COLO668 (cell line): ENCODE results near the gene ZNF423.

Experiments used
- DNase-seq: peaks from one replicate; lab custom pipeline; 2025; ENCODE audit not compliant: unreplicated experiment; lab: John Stamatoyannopoulos, UW

ZNF423 gene

DNA sequence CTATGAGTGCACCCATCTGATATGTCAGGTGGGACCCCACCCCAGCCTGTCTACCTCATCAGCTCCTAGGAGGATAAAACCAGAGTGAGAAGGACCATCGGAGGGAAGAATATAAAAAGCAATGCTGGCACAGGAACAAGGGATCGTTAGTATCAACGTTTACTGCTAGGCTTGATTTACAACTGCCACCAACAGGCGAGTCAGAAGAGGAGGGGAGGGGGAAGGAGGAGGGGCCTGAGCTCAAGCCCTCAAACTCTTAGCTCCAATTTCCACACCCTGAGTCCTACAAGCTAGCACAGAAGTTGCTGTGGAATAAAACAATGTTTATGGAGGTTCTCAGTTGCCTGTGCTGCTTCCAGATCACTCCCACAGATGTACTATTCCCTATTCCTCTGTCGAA is 247.8 kb downstream of the ZNF423 start:
- DNase-seq: no peak

DNA sequence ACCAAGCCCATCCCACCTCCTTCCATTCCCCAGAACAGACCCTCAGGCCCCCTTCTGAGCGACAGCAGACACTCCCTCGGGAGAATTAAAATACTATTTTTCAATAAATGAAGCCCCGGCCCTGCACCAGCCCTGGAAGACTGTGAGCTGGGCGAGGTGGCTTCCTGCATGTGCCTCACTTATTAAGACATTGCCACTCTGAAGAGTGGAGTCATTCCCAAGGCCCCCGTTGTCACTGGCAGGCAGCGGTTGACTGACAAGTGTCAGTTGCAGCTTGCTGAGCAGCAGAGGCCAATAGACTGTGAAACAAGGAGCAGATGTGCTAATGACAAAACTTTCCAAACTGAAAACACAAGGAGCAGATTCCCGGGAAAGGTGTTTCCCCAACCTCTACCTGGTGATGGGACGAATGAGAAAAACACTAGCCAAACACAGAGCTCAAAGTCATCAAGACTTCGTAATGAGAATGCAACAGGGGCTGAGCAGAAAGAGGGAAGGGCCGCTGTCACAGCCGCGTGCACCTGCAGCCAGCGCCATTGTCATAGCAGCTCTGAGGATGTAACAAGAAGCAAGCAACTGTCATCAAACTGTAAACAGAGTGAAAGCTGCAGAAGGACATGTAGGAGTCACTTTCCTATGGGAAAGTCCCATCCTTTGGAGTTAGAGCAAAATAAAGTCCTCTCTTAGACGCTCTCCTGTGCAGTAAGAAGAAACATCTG is 250.2 kb downstream of the ZNF423 start:
- DNase-seq: no peak

DNA sequence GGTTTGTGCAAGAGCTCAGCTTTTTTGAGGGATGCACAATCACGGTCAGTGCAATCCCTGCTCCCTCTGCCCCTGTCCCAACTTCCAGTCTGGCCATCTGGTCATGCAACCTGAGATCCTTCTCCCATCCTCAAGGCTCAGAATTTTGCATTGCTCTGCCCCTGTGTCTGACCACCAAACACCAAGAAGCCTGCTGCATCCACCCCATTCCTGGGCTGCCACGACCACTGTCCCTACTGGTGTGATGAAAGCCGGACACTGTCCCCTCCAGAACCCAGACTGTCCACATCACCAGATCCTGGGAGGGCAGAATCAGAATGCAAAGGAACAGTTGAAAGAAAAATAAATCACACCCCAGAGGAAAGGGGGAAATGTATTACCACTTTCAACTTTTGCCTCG is 251.3 kb downstream of the ZNF423 start:
- no peak for DNase-seq

DNA sequence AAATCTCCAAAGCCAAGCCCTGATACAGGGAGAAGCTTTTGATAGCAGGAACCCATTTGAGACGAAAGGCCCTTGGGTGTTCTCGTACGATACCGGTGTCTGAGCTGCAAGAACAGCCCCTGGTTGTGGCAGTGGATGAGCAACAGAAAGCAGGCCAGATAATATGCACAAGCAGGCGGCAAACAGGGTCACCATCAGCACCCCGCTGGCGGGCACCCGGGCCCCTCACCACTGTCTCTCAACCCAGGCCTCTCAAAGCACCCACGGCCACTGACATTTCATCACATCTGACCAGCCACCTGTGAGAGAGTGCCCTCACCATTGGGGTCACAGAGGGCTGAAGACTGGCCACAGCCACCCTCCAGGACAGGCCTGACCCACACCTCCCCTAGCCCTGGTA is 252.0 kb downstream of the ZNF423 start:
- DNase-seq: no peak

DNA sequence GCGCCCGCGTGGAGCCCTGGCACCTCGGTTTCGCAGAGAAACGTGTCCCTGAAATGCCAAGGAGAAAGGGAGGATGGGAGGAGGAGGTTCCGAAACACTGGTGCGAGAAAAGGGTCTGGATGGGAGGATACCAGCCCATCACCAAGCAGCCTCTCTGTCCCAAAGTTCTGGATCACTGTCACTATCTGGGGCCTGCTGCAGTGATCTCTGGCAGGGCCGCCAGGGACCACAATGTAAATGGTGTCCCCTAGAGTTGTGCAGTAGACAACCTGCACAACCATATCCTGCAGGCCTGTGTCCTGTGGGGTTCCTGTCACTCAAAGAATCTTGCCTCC is 253.0 kb downstream of the ZNF423 start:
- no peak for DNase-seq

DNA sequence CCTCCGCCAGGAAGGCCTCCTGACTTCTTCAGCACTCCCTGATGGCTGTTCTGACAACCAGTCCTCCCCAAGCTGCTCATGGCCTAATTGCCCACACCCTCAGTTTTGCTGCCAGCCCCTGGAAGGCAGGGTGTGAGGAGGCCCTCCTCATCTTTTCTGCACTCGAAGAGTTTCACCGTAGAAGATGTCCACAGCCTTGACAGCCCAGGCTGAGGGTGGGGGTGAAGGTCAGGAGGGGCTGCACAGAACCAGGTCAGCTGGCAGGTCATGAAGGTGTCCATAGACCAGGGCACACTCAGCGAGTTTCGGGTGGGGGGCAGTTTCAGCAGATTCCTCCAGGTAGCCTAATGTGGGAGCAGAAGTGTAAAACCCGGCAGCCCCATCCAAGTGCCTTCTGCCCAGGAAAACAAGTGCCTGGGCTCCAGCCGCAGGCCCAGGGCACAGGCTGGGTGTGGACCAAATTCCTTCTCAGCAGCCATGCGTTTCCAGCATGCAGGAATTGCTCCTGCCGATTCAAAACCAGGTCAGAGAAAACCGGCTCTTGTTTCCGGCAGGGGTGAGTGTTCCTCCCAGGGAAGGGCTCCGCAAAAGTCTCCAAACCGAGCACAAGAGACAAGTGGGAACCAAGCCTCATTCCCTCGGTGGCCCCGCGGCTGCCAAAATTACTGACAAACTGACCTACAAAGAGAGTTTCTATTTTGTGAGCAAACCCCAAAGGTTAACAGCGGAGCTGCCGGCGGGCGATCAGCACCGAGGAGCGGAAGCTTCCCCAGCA is 253.5 kb downstream of the ZNF423 start:
- DNase-seq: no peak

DNA sequence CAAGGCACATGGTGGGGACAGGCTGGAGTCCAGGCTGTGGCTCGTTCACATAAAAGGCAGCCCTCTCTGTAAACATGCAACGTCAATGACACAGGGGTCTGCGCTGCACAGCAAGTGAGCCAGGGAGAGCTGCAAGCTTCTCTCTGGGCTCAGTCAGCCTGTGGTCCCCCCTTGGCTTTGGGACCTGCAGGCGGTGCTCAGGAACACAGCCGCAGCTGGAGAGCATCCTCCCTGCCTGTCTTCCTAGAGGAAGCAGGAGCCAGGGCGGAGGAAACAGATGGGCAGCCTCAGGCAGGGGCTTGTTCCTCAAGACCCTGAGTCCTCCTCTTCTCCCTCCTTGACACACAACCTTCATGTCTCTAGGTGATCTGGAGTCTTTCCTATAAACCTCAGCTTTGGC is 254.3 kb downstream of the ZNF423 start:
- DNase-seq: no peak

DNA sequence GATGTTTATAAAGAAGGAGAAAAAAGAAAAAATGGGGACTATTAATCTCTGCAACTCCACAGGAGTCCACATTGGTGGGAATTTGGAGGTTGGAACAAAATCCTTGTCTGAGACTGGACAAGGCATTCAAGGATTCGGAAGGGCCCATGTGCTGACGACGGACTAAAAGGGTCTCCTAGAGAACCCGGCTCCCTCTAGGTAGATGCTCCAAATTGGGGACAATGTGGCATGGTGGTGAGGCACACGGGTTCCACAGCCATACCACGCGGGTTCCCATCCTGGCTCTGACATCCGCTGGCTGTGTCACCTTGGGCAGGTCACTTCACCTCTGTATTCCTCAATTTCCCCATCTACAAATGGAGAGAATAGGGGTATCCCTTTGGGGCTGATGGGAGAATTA is 254.9 kb downstream of the ZNF423 start:
- no peak for DNase-seq

DNA sequence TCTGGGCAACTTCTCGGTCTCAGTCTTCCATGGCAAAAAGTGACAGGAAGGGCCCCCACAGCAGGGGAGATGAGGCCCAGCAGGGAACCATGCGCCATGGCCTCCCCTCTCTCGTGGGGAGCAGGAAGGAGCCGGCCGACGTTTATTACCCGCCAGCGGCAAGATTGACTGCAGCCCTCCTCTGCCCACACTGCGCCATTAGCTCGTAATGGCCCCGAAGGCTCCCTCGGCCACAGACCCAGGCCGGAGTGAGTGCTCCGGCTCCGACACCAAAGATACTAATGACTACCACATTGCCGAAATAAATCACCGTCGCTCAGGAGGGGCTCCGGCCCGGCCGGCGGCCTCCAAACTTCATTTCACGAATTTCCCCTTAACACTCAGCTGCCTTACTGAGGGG is 255.4 kb downstream of the ZNF423 start:
- DNase-seq: no peak

DNA sequence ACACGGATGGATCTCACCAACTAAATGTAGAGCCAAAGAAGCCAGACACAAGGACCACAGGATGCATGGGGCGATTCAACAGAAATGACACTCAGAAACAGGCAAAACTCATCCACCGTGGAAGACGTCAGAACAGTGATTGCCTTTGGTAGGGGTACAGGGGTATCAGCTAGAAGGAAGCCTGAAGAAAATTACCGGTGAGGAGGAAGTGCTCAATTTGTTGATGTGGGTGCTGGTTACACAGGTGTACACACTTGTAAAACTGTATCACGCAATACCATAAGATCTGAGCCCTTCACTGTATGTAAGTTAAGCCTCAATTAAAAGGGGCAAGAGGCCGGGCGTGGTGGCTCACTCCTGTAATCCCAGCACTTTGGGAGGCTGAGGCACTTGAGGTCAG is 256.2 kb downstream of the ZNF423 start:
- DNase-seq: no peak

DNA sequence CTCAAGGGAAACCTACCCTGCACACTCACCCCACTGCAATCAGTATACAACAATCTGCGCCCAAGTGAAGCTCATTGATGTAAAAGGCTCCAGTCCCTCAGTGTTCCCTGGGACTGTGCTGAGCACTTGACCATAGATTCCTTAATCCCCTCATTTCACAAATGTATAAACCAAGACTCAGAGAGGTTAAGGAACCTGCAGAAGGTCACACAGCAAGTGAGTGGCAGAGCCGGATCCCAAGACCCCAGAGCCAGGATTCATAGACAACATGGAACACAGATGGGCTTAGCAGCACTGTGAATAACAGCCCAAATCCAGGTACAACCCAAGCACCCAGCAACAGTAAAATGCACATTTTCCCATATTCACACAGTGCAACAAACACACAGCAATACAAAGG is 256.6 kb downstream of the ZNF423 start:
- DNase-seq: no peak

DNA sequence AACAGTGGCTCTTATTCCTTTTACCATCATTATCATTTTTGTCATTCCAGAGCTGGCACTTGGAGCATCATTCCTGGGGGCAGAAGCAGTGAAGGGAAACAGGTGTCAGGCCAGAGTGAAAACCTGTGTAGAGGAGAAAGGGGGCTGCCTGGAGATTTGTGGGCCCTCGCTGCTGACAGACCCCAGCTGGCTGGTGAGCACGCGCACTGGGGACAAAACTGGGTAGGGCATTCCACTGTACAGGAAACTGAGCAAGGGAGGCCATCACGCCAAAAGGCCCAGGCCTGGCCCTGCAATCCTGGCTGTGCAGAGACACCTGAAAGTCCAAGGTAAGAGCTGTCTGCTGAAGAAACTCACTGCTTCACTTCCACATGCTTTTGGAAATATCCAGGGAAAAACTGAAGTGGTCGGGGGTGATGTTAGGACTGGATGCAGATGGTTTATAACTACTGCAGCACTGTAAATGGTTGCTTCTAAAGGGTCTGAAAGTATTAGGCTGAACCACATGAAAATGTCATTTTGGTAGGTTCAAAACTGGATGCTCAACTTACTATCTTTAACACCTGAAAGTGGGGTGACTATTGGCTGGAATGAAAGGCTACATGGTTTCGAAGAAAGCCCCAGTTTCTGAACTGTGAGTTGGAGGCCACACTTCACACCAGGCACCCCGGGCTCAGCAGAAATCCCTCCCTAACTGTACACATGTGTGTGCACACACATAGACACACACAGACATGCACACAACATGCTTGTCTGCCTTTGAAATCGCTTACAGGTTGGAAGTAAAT is 257.3 kb downstream of the ZNF423 start:
- DNase-seq: no peak

DNA sequence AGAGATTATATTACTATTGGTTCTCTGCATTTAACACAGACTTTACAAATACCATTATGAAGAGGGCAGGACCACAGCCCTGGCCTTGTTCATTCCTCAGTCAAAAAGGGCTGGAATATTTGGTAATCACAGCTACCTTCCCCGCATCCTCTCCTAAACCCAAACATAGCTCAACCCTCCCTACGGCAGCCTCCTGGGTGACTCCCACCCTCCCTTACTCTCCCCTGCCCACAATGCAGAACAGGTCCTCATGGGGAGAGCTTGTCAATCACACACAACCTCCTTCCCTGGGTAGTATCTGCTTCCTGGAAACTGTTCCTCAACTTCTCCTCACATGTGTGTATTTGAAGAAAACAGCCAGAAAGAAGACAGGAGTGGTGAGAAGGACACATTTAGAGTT is 258.1 kb downstream of the ZNF423 start:
- DNase-seq: no peak

DNA sequence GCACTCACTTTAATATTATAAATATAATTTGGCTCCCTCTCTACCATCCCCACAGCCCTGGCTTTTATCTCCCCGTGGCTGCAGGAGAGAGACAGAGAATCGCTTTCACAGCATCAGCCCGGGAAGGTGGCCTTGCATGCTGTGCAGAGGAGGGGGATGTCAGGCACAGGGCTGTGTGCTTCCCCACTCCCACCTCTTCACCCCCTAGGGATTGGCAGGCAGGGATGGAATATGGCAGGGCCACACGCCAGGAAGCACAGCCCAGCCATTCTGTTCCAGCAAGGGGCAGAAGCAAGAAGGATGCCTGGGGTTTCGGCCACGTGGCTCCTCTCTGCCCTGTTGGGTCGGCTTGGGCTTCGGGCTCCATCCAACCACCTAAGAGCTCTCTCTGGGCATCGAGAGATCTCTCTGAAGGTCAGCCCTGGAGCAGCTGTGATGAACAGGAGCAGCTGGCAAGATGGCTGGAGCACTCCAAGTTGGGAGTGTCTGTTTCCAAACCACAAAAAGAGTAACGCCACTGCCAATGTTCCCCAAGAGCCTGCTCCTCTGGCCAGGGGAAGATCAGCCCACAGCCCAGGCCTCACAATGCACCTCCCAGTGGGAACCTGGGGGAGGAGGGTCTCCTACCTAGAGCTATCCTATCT is 259.1 kb downstream of the ZNF423 start:
- DNase-seq: no peak

DNA sequence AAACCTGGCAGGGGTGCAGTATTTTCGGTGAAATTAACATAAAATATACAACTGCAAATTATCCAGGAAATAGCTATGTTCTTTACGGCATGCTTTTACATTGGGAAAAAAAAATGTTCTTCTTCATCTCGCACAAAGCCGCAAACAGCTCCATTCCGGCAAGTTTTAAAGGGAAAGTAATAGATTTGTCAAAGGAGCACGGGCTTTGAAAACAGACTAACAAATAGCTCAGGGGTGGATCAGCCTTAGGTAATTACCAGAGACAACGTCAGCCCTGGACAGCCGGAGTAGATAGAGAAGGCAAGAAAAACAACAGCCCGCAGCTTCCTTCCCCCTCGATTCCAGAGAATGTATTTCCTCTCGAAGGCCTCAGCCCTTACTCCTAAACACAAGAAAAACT is 259.8 kb downstream of the ZNF423 start:
- DNase-seq: no peak

DNA sequence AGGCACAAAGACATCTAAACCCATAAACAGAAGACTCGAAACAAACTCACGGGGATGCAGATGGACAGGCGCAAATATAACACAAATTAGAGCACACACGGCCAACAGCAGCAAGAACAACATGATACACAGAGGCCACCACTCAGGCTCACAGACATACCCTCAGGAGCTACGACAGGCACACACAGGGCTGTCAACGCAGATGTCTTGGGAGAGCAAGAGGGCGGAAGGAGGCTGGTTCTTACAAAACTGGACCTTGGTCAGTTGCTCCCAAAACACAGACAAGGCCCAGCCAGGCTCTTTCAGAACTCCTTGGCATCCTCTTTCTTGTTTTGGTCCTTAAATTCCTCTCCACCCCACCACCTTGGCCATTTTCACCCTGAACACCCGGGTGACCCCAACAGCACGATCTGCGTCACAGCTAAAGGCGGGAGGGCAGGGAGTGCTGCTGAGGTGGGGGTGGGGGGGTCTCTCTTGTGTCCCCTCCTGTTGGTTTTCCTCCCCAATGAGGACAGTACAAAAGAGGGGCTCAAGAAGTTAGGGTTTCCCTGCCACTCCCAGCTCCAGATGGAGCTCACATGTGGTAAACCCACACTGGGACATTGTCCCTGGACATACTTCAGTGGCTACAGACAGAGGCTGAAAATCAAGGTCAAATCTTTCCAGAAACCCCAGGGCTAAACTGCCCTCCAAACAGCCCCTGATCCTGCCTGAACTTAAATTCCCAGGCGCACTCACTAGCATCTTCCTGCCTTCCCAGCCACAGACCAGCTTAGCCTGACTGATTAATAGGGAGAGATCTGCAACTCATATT is 261.0 kb downstream of the ZNF423 start:
- no peak for DNase-seq

DNA sequence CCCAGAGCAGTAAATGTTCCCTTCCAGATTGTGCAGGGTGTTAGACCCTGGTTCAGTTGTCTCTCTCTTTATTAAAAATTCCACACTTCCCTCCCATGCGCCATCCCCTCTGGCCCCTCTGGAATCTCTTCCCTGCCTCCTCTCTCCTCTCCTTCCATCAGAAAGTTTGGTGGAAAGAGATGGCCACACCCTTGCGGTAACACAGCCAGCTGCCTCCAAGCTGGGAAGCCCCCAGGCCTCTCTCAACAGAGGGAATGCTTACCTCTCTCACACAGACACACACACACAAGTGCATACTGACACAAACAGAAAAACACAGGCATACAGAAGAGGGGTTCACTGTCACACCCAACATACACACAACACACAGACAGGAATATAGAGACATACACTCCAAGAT is 261.8 kb downstream of the ZNF423 start:
- DNase-seq: no peak

DNA sequence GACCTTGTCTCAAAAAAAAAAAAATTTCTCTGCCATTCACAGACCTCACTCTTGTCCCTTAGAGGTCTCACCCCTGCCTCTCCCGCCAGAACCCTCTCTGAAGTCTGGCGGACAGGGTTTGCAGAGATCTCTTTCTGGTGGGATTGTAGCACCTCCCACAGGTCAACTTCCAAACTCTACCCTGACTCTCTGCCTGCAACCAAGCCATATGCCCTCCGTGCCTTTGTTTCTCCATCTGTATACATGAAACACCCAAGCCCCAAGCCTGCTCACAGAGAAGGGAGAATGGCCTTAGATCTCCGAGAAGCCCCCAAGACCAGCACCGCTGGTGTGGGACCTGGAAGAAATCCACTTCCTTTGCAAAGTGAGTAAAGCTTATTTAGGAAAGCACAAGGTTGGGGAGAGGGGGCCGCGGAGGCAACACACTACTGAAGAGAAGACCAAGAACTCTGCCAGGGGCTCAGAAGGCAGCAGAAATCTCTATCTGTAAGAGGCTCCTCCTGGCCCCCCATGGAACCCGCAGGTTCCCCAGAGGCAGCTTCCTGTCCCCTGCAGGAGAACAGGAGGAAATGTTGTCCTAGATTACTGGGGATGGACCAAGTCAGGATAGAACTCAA is 262.4 kb downstream of the ZNF423 start:
- no peak for DNase-seq

DNA sequence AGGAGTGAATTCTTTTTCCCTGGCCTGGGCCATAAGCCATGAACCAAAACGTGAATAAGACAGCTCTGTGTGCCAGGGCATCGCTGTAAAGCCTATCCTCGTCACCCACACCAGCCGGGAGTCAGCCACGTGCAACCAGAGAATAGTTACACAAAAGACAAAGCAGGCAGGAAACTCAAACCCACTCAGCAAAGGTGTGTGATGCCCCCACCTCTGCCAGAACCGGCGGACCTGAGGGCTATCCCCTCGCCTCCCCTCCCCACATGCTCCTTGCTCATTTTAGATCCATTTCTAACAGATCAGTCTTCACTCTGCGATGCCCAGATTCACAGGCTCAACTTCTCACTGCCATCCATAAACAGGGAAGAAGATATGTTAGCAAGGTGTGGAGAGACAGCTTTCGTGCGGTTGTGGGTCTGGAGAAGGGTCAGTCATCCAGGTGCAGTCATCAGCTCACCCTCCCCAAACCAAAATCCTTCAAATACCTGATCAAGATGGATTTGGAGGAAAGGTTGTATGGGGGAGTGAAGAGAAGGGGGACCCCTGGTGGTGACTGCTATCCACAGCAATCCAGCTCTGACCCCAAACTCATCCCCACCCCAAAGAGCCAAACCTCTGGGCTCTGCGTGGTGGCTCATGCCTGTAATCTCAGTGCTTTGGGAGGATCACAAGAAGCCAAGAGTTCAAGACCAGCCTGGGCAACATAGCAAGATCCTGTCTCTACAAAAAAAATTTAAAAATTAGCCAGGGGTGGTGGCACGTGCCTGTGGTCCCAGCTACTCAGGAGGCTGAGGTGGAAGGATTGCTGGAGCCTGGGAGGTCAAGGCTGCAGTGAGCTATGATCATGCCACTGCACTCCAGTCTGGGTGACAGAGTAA is 263.1 kb downstream of the ZNF423 start:
- peak; percentile 2 for DNase-seq
